GM23248 (cell line): Measurements from ENCODE around the gene UBL4A. TPM values are rescaled to one million over a fixed set of nuclear protein-coding genes. Genes with fewer than 3 reads are reported as not detected.

Experiments
- DNase-seq: peaks from one replicate; pipeline ENCODE4 v3.0.0-alpha.2; 2015
- H2AFZ ChIP-seq: fragments of 200-600 bp; sonication (generic); 2 replicates; pipeline ENCODE4 v1.6.1; 2016; ENCODE audit warnings: antibody characterized with exemption
- H3F3A ChIP-seq: fragments of 200-600 bp; sonication (generic); 2 replicates; pipeline ENCODE4 v1.6.1; 2016; ENCODE audit warnings: mild to moderate bottlenecking, antibody characterized with exemption, mixed run types; ENCODE audit not compliant: insufficient read depth
- H3K27ac ChIP-seq: fragments of 200-600 bp; sonication (generic); 2 replicates; pipeline ENCODE4 v1.5.1; 2016; ENCODE audit warnings: mild to moderate bottlenecking
- H3K27me3 ChIP-seq: fragments of 200-600 bp; sonication (generic); replicated peaks from 2 replicates; pipeline ENCODE4 v1.6.1; 2016; ENCODE audit warnings: mild to moderate bottlenecking; ENCODE audit not compliant: insufficient read depth
- H3K36me3 ChIP-seq: fragments of 200-600 bp; sonication (generic); 2 replicates; pipeline ENCODE4 v1.6.1; 2016; ENCODE audit warnings: low read depth, mild to moderate bottlenecking
- H3K4me1 ChIP-seq: fragments of 200-600 bp; sonication (generic); 2 replicates; pipeline ENCODE4 v1.6.1; 2016; ENCODE audit warnings: mild to moderate bottlenecking; ENCODE audit not compliant: insufficient read depth
- H3K4me2 ChIP-seq: fragments of 200-600 bp; sonication (generic); one replicate; pipeline ENCODE4 v1.6.1; 2016; ENCODE audit warnings: mild to moderate bottlenecking; ENCODE audit not compliant: unreplicated experiment
- H3K4me3 ChIP-seq: fragments of 200-600 bp; sonication (generic); 2 replicates; pipeline ENCODE4 v1.5.1; 2016; ENCODE audit warnings: mild to moderate bottlenecking
- H3K79me2 ChIP-seq: fragments of 200-600 bp; sonication (generic); 2 replicates; pipeline ENCODE4 v1.6.1; 2016; ENCODE audit warnings: mild to moderate bottlenecking; ENCODE audit not compliant: insufficient read depth
- H3K9ac ChIP-seq: fragments of 200-600 bp; sonication (generic); 2 replicates; pipeline ENCODE4 v1.6.1; 2016; ENCODE audit warnings: mild to moderate bottlenecking
- H3K9me2 ChIP-seq: fragments of 200-600 bp; sonication (generic); 2 replicates; pipeline ENCODE4 v1.6.1; 2016; ENCODE audit warnings: mixed run types, mild to moderate bottlenecking, moderate library complexity; ENCODE audit not compliant: insufficient read depth
- H3K9me3 ChIP-seq: fragments of 200-600 bp; sonication (generic); one replicate; pipeline ENCODE4 v1.6.1; 2017; ENCODE audit warnings: low read depth
- H4K20me1 ChIP-seq: fragments of 200-600 bp; sonication (generic); 2 replicates; pipeline ENCODE4 v1.6.0; 2016; ENCODE audit not compliant: insufficient read depth
- EZH2 ChIP-seq: fragments of 200-600 bp; sonication (generic); IDR thresholded peaks from 2 replicates; pipeline ENCODE4 v1.6.1; 2018; ENCODE audit warnings: antibody characterized with exemption, mild to moderate bottlenecking; ENCODE audit not compliant: insufficient read depth, poor library complexity, severe bottlenecking
- EZH2phosphoT487 ChIP-seq: fragments of 200-600 bp; sonication (generic); IDR thresholded peaks from 2 replicates; pipeline ENCODE4 v1.6.1; 2018; ENCODE audit warnings: antibody characterized with exemption, moderate library complexity, mild to moderate bottlenecking, low read depth; ENCODE audit not compliant: insufficient read depth
- WGBS, 2 experiments: methylation state at CpG; one replicate each; pipeline ENCODE4 v1.1.6; 2015 to 2017; ENCODE audit warnings: low lambda C conversion rate in 2 of 2, low coverage in 1 of 2; ENCODE audit errors: missing lambda C conversion rate in 2 of 2; 5-methylcytosine and 5-hydroxymethylcytosine counted together
- in situ Hi-C: fragments of 300-500 bp; cut with MboI; formaldehyde crosslinking; loops from 2 replicates; pipeline ENCODE4 v1.15.0; 2020
- polyA plus RNA-seq: library from polyadenylated mRNA; unstranded; fragments of >200 nt; fragmentation: Nextera tagmentation; extraction: Ambion mirVana; gene quantifications from 2 replicates; pipeline ENCODE4 v1.2.1, GENCODE V29; 2016
- total RNA-seq: library from RNA; depleted of rRNA; stranded (reverse); fragments of >200 nt; shearing (Covaris generic); gene quantifications from 2 replicates; pipeline ENCODE4 v1.2.3, GENCODE V29; 2014

The UBL4A gene
- total and polyA plus RNA-seq, 2 experiments from 2014 or later, result 42.4 to 53.0 TPM

DNA sequence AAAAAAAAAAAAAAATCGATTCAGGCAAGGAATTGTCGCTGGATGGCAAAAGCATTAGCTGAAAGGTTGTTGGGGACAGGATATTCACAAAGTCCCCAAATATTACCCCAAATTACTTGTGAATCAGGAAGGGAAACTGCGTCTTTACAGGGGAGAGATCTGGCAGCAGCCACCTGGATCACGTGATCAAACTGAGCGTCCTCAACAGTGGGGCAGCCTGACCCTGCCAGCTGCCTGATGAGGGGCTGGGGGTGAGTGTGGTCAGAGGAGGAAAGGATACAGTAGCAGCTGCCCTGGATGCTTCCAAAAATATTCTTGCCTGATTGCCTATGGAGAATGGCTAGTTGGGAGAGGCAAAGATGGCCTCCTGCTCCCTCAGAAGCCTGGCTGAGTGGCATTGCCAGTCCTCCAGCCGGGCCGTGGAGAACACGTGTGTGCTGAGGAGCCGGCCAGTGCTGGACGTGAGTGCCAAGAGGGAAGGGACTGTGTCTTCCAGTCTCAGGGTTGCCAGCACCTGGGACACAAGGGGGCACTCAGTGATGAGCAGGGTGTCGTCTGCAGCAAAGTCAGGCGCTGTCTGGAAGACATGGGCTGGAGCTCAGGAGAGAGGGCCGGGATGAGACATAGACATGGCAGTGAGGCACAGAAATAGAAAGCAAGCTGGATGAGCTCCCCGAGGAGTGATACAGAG is 4.4 kb downstream of the UBL4A start:
- no peak overlapping the region for H3K4me3 ChIP-seq
- no peak for DNase-seq
- H3K9me3 ChIP-seq, result no peaks in the 10 kb centered on the region
- peaks cover 8% of the 10 kb centered on the region; the same call in 1 of the 2 replicates for H3F3A ChIP-seq
- H3K9ac ChIP-seq, result no peak overlapping the region
- H3K4me2 ChIP-seq, result no peak overlapping the region
- H3K4me1 ChIP-seq, result no peaks in the 10 kb centered on the region
- in situ Hi-C loops, result no loop called here
- H3K79me2 ChIP-seq, result peaks cover 18% of the 10 kb centered on the region
- H4K20me1 ChIP-seq, result no peaks in the 10 kb centered on the region
- H3K36me3 ChIP-seq, result no peaks in the 10 kb centered on the region
- H3K9me2 ChIP-seq, result no peaks in the 10 kb centered on the region
- H2AFZ ChIP-seq, result 0 out of 2 replicates have a peak overlapping the region, but pooled peaks have one; percentile 24
- H3K27me3 ChIP-seq, result no peaks in the 10 kb centered on the region
- H3K27ac ChIP-seq, result no peak overlapping the region
- 35 to 39% methylated on average over 12 to 14 of the region's 14 CpGs for WGBS, 2 experiments
- TF ChIP-seq EZH2 (no peak), EZH2phosphoT487 (no peak)

DNA sequence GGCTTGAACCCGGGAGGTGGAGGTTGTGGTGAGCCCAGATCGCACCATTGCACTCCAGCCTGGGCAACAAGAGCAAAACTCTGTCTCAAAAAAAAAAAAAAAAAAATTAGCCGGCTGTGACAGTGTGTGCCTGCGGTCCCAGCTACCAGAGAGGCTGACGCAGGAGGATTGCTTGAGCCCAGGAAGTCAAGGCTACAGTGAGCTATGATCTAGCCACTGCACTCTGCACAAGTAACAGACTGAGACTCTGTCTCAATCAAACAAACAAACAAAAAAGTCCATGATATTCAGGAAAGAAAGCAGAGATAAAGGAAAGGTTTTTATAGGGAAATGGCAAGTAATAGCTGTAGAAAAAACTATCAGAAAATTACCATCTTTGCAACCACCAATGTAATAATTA is 5.2 kb downstream of the UBL4A start:
- no peaks in the 10 kb centered on the region for H4K20me1 ChIP-seq
- H2AFZ ChIP-seq, result no peak overlapping the region
- no peak overlapping the region for H3K4me2 ChIP-seq
- peaks cover 8% of the 10 kb centered on the region; the same call in 1 of the 2 replicates for H3F3A ChIP-seq
- H3K4me1 ChIP-seq, result no peaks in the 10 kb centered on the region
- no peaks in the 10 kb centered on the region for H3K36me3 ChIP-seq
- H3K9me3 ChIP-seq, result no peaks in the 10 kb centered on the region
- no peaks in the 10 kb centered on the region for H3K9me2 ChIP-seq
- DNase-seq, result no peak
- H3K79me2 ChIP-seq, result peaks cover 18% of the 10 kb centered on the region
- H3K4me3 ChIP-seq, result no peak overlapping the region
- no peak overlapping the region for H3K27ac ChIP-seq
- in situ Hi-C loops, result no loop called here
- 73 to 82% methylated on average over 3 to 5 of the region's 5 CpGs for WGBS, 2 experiments
- H3K27me3 ChIP-seq, result no peaks in the 10 kb centered on the region
- TF ChIP-seq EZH2phosphoT487 (no peak), EZH2 (no peak)
- H3K9ac ChIP-seq, result no peak overlapping the region

DNA sequence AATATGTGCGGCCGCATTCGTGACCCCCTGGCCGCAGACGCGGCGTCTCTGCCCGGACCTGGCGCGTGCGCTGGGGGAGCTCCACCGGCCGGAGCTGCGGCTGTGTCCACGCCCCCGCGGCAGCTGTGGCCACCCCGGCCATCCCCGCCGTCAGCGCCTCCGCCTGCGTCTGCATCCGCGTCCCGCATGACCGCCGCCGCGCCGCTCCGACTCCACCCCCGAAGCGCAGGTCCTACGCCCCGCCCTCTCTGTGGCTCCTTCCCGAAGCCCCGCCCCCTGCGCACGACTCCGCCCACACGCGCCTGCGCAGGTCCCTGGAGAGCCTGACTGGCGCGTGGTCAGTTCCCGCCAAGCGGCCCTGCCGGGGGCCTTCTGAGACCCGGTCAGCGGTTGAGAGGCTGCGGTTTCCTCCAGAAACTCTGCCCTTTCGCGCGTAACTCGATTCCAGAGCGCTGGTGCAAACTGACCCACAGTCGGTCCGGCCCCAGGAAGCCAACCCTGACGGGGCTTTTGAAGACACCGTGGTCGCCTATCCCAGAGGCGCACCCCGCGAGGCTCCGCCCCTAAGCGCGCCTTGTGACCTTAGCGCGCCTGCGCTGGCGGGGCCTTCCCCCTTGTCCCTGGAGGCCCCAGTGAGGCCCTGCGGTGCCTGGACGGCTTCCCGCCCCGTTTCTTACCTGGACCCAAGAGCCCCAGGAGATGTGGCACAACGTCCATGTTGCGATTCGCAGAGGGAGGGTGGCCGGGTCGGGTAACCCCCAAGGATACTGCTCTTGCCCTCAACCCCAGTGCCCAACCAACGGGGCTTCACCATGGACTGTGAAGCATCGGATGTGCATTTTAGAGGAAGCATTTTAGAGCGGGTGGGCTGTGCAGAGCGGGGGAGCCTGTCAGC is 7.4 kb downstream of the UBL4A start, which contains the start of gene LAGE3:
TSS of gene LAGE3 (minus strand) at position 554 of the 895 bp plus-strand sequence. CDS start at position 188, 366 bp downstream.
- H3K27me3 ChIP-seq, result no peaks in the 10 kb centered on the region
- peak within 1 kb of the TSS; percentile 58 for H3K4me2 ChIP-seq
- H3F3A ChIP-seq, result peaks cover 13% of the 10 kb centered on the region; the same call in 1 of the 2 replicates
- H3K79me2 ChIP-seq, result no peaks in the 10 kb centered on the region
- H4K20me1 ChIP-seq, result no peaks in the 10 kb centered on the region
- H3K36me3 ChIP-seq, result no peaks in the 10 kb centered on the region
- peak within 1 kb of the TSS; percentile 70 for H3K27ac ChIP-seq
- H3K9ac ChIP-seq, result peak within 1 kb of the TSS; percentile 78
- no peaks in the 10 kb centered on the region for H3K9me3 ChIP-seq
- 3 to 4% methylated on average over 40 to 51 of the region's 85 CpGs for WGBS, 2 experiments
- TF ChIP-seq EZH2, result no peak
- TF ChIP-seq EZH2phosphoT487, result no peak
- H3K4me1 ChIP-seq, result no peaks in the 10 kb centered on the region
- H3K9me2 ChIP-seq, result no peaks in the 10 kb centered on the region
- in situ Hi-C loops, result no loop called here
- peak within 1 kb of the TSS; percentile 79 for H2AFZ ChIP-seq
- peak within 1 kb of the TSS; percentile 68 for H3K4me3 ChIP-seq
- DNase-seq, result peak; percentile 94

DNA sequence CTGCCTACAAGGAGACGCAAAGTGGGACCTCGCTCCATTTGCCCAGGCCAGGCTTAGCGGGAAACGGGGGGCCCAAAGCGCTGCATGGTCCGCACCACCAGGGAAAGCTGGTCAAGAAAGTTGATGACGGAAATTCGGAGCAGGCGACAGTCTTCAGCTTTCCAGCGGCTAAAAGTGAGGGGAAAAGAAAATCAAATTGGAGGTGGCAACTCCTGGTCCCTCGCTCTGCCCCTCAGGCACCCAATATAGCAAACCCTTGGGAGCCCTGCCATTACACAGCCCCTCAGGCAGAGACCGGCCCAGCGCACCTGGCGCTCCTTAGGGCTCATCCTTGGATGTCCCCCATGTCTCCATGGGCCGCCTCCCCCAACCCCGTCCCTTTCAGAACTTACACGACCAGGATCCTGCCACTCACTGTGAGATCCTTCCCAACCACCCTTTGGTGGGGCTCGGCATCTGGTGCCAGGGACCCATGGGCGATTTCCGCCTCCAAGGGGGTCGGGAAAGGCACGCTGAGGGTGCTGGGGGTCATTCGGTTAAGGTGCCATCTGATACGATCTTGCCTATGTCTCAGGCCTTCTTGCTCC is 8.4 kb downstream of the UBL4A start:
- Histone ChIP-seq H3K27me3 (no peaks in the 10 kb centered on the region), H4K20me1 (no peaks in the 10 kb centered on the region), H2AFZ (no peak overlapping the region), H3K4me3 (peak overlapping the region; percentile 68), H3F3A (peaks cover 13% of the 10 kb centered on the region; the same call in 1 of the 2 replicates), H3K9me3 (no peaks in the 10 kb centered on the region), H3K4me2 (peak overlapping the region; percentile 53), H3K27ac (peak overlapping the region; percentile 70), H3K36me3 (no peaks in the 10 kb centered on the region), H3K79me2 (no peaks in the 10 kb centered on the region), H3K9me2 (no peaks in the 10 kb centered on the region), H3K4me1 (no peaks in the 10 kb centered on the region), H3K9ac (peak overlapping the region; percentile 78)
- DNase-seq, result peak; percentile 21
- in situ Hi-C loops, result no loop called here
- 58 to 68% methylated on average over 15 to 17 of the region's 24 CpGs for WGBS, 2 experiments
- TF ChIP-seq EZH2 (no peak), EZH2phosphoT487 (no peak)
